A673 (cell line): ENCODE results near the gene TMEM88.

Experiments used
- CTCF ChIP-seq: fragments of 300-800, 200-600 bp; sonication (generic); conservative IDR thresholded peaks from 2 replicates; pipeline ENCODE4 v1.5.1; 2017; ENCODE audit warnings: low read depth, mild to moderate bottlenecking, antibody characterized with exemption, low read length, moderate library complexity, mixed read lengths
- EZH2 ChIP-seq: fragments of 200-600 bp; sonication (generic); IDR thresholded peaks from 2 replicates; pipeline ENCODE4 v1.6.1; 2017; ENCODE audit warnings: borderline replicate concordance, low read depth, mild to moderate bottlenecking, mixed read lengths, antibody characterized with exemption, low read length; ENCODE audit not compliant: poor library complexity, severe bottlenecking

DNA sequence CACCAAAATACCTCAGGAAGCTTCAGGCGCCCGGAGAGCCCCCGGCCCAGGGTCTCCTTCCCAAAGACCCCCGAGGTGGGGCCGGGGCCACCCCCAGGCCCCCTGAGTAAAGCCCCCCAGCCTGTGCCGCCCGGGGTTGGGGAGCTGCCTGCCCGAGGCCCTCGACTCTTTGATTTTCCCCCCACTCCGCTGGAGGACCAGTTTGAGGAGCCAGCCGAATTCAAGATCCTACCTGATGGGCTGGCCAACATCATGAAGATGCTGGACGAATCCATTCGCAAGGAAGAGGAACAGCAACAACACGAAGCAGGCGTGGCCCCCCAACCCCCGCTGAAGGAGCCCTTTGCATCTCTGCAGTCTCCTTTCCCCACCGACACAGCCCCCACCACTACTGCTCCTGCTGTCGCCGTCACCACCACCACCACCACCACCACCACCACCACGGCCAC, 6.7 kb upstream of the TMEM88 start:
- no peak for TF ChIP-seq CTCF
- TF ChIP-seq EZH2: no peak
